DMS 273 treated with DMSO at 0.1 percent for 48 hours (cell line): ENCODE data around the gene DENND4C.
"Not testable (repeated sequence)": the region's sequence is repeated elsewhere in the genome, so short reads cannot be mapped to it uniquely, and the experiment has no call there.

ENCODE experiments used
- DNase-seq: peaks from one replicate; lab custom pipeline; 2025; lab: John Stamatoyannopoulos, UW

The DENND4C gene

GRCh38 chr9:19224563-19224962 is 5.9 kb upstream of the DENND4C start:
- DNase-seq: no peak

DNA sequence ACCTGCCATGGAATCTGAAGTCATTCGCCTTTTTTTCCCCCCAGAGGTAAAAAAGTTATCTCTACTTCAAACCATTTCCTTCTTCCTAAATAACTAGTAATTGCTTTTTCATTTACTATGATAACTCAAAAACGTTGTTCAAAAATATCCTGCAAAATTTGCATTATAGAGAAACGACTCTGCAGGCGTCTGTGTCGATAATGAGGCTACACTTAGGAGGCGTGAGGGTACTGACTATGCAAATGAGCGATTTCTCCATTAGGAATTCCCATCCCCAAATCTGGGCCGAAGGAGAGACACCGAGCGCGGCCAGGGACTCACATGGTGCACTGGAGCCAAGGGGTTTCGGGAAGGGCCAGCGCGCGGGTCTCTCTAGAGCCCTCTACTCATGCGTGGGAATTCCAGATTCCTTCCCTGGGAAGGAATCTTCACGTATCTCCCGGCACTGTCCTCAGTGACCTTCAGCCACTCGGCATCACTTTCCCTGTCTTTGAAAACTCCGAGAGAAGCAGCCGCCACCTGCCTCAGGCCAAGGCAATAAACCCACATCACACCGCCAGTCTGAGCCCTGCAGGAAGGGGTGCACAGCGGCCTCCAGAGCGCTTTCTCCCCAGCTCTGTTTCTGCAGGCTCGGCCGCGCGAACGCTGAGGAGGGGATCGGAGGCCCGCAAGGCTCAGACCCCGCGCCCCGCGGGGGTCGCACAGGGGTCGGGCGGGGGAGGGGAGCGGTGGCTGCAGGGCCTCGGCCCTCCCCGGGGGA is 718 bp upstream of the DENND4C start:
- DNase-seq: peak; percentile 50

DNA sequence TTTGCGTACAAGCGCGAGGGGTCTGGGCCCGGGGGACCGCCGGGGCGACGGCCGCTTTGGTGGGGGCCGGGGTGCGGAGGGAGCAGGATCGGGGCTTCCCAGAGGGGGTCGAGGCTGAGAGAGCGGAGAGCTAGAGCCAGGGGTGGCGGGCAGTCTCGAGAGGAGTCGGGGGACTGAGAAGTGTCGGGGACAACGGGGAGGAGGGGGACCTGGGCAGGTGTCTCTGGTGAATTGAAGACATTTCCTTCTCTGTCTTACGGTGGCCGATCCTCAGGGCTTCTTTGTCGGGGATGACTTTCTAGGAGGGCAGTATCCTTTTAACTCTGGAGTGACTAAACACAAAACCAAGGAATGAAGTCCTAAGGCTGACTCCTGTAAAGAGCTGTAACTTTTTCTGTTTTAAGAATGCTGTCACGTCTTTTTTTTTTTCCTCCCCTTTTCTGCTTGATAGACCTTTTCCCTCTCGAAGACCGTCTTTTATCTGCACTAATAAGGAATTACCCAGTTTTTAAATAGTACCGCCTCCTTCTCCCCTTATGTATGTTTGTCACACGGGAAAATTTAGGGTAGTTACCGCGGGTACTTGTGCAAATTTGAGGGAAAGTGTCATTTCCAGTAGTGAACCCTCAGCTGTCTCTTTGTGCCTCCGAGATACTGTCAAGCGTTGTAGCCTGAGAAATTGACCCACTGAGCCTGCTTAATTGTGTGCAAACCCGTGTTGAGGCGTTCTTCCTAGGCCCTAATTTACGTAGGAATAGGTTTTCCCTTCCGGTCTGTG is 822 bp downstream of the DENND4C start:
- DNase-seq: no peak

GRCh38 chr9:19231904-19232822 is 1.7 kb downstream of the DENND4C start:
- DNase-seq: no peak

DNA sequence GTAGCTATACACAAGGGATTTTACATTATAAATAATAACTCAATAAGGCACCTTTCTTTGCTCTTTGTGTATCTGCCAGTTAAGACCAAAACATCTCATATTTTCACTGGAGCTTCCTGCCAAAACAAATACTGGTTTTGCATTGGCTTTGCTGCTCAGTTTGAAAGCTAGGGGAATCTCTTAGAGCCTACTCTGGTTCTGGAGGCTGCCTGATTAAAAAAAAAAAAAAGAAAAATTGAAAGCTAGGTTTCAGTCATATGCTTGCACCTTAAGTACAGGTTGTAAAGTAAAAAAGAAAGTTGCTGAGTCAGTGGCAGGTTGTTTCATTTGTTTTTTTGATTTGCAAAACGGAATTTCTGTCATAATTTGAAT is 2.3 kb downstream of the DENND4C start:
- DNase-seq: no peak

GRCh38 chr9:19233344-19233743 is 2.9 kb downstream of the DENND4C start:
- DNase-seq: no peak

GRCh38 chr9:19239955-19240354 is 9.5 kb downstream of the DENND4C start:
- DNase-seq: no peak

DNA sequence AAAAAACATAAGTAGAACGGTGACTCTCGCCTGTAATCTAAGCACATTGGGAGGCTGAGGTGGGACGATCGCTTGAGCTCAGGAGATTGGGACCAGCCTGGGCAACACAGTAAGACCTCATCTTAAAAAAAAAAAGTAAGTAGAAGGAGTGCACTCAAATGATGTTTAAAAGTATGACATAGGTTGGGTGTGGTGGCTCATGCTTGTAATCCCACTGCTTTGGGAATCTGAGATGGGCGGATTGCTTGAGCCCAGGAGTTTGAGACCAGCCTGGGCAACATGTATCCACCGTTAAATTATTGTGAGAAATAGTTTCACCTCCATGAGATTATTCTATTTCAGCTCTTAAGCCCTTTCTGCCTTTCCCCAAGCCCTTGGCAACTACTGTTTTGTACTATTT is 11.2 kb downstream of the DENND4C start:
- no peak for DNase-seq

DNA sequence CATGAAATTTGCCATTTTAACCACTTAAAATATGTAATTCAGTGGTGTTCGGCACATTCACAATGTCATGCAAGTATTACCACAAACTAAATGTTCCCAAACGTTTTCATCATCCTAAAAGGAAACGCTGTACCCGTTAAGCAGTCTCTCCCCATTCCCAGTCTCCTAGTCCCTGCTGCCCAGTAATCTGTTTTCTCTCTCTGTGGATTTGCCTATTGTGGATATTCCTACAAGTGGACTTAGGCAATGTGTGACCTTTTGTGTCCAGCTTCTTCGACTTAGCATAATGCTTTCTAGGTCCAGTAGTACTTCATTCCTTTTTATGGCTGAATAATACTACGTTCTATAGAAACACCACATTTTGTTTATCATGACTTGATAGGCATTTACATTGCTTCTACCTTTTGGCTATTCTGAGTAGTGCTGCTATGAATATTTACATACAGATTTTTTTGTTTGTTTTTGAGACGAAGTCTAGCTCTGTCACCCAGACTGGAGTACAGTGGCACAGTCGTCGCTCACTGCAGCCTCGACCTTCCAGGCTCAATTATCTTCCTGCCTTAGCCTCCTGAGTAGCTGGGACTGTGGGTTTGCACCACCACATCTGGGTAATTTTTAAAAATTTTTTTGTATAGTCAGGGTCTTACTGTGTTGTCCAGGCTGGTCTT is 13.0 kb downstream of the DENND4C start:
- no peak for DNase-seq

- DNase-seq: no peak
Observed at GRCh38 chr9:19246891-19247290, 16.4 kb downstream of the DENND4C start.

GRCh38 chr9:19247420-19247819 is 16.9 kb downstream of the DENND4C start:
- DNase-seq: no peak

- not testable (repeated sequence) for DNase-seq
Observed at GRCh38 chr9:19250346-19250745, 19.9 kb downstream of the DENND4C start.

- DNase-seq: not testable (repeated sequence)
Observed at GRCh38 chr9:19251203-19251602, 20.7 kb downstream of the DENND4C start.

DNA sequence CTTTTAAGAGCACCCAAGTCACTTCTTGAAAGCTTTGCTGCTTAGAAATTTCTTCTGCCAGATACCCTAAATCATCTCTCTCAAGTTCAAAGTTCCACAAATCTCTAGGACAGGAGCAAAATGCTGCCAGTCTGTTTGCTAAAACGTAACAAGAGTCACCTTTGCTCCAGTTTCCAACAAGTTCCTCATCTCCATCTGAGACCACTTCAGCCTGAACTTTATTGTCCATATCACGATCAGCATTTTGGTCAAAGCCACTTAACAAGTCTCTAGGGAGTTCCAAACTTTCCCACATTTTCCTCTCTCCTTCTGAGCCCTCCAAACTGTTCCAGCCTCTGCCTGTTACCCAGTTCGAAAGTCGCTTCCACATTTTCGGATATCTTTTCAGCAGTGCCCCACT is 21.1 kb downstream of the DENND4C start:
- DNase-seq: not testable (repeated sequence)

GRCh38 chr9:19252174-19252884 is 21.8 kb downstream of the DENND4C start:
- DNase-seq: no peak

DNA sequence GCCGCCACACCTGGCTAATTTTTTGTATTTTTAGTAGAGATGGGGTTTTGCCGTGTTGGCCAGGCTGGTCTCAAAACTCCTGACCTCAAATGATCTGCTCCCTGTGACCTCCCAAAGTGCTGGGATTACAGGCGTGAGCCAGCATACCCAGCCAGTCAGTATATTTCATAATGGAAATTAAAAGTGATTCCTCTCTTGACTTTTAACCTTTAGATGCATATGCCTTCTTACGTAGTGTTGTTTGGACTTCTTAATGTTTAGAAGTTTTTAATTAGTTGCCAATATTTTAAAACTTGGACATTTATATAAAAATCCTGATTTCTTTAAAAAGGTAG is 22.4 kb downstream of the DENND4C start:
- no peak for DNase-seq

- no peak for DNase-seq
Observed at GRCh38 chr9:19255112-19255511, 24.6 kb downstream of the DENND4C start.

DNA sequence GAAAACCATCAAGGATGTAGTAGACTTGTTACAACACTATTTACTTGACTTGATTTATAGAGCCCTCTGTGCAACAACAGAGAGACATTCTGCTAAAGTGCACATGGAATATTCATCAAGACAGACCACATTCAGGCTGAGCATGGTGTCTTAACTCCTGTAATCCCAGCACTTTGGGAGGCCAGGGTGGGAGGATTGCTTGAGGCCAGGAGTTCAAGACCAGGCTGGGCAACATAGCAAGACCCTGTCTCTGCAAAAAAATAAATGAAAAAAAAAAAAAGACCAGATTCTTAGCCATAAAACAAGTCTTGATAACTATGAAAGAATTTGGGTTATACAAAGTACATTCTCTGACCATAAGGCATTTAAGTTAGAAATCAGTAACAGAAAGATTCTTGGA is 25.3 kb downstream of the DENND4C start:
- no peak for DNase-seq

DNA sequence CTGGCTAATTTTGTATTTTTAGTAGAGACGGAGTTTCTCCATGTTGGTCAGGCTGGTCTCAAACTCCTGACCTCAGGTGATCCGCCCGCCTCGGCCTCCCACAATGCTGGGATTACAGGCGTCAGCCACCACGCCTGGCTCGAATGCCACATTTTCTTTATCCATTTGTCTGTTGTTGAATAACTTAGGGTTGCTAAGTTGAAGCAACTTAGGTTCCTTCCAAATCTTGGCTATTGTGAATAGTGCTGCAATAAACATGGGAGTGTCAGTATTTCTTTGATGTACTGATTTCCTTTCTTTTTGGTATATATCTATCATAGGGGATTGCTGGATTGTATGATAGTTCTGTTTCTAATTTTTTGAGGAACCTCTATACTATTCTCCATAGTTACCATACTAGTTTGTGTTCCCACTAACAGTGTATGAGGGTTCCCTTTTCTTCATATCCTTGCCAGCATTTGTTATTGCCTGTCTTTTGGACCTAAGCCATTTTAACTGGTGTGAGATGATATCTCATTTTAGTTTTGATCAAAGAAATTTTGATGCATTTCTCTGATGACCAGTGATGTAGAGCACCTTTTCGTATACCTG is 29.3 kb downstream of the DENND4C start:
- not testable (repeated sequence) for DNase-seq

GRCh38 chr9:19265602-19266001 is 35.1 kb downstream of the DENND4C start:
- DNase-seq: not testable (repeated sequence)
